Stimulated activated CD8-positive, alpha-beta memory T cell treated with anti-CD3 and anti-CD28 coated beads, Interleukin-12 subunit alpha, Interleukin-12 subunit beta, amount 100 ng/mL, for 4 hours (primary cell): ENCODE data around the gene SOWAHB.
"Not testable (repeated sequence)": the region's sequence is repeated elsewhere in the genome, so short reads cannot be mapped to it uniquely, and the experiment has no call there.

ENCODE experiments used
- DNase-seq: peaks from one replicate; pipeline ENCODE4 v3.0.0-alpha.2; 2020; ENCODE audit warnings: low read depth

The SOWAHB gene

DNA sequence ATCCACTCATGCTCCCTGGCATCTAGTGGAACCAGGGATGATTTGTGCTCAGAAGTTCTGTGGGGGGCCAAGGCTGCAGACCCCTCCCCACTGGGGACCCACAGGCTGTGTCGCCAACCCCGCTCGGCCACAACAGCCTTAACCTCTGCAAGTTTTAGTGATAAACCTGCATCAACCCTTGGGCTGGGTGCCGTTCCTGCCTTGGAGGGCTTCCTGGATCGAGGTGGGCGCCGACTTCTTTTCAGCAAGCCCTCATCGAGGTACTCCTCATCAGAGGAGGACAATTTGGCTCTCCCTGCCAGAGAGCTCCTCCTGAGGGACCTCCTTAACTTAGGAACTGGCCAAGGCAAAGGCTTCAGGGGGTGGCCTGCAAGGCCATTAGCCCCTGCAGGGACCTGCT, 1.9 kb downstream of the SOWAHB start:
- DNase-seq = no peak

DNA sequence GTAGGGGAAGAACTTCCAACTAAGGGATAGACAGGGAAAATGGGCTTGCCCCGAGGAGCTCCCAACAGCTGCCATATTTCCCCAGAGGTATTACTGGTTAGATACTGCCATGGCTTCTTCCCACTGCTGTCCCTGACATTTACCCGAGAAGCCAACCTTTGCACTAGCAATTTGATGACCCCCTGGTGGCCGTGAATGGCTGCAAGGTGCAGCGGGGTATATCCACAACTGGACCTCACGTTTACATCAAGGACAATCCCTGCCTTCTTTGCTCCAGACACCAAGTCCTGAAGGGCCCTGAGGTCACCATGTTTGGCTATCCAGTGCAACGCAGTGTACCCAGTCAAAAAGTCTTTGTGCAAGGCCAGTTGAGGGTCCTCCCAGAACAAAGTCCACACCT, 2.3 kb downstream of the SOWAHB start:
- no peak for DNase-seq

DNA sequence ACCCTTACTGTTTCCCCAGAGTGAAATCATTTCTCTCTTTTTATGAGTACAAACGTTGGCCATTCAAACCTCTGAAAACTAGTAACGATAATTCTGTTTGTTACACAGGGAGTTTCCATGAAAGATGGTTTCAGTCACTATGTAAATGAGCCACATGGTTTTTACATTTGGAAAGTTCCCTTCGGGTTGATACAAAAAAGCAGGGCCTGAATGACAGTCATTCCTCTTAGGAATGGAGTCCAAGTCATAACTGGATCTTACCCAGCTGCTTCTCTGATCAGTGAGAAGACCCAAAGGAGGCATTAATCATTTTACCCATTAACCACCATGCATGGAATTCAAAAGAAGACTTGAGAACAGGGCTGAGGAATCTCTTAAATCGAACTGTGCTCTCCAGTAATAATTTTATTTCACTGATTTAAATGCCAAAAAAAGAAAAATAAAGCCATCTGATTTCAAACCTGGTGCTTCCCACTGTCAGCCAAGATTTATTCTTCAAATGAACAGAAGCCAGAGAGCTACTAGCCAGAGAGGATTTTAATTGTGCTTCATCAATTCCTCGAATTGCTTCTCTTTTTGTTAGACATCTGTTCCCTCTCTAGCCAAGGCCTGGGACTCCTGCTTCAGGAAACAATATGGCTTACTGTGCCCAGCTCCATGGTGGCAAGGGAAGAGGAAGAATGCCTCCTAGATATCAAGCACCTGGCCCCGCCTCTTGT, 3.2 kb downstream of the SOWAHB start:
- DNase-seq = no peak

GRCh38 chr4:76892601-76893000, 5.3 kb downstream of the SOWAHB start:
- DNase-seq = no peak

DNA sequence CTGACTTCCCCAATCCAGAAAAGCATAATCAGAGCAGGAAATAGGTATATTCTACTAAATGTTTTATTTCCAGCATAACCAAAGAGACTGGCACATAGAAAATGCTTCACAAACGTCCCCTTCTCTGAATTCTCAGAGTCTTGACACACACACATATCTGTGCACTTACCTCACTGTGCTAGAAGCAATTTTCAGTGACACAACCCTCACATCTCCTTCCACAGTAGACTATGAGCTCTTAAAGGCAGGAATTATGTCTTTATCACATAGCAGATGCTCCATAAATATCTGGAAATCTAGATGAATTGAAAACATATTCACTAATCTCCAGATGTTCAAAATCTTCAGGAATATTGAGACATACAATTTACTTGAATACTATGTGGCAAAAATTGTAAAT, 5.9 kb downstream of the SOWAHB start:
- DNase-seq = no peak

DNA sequence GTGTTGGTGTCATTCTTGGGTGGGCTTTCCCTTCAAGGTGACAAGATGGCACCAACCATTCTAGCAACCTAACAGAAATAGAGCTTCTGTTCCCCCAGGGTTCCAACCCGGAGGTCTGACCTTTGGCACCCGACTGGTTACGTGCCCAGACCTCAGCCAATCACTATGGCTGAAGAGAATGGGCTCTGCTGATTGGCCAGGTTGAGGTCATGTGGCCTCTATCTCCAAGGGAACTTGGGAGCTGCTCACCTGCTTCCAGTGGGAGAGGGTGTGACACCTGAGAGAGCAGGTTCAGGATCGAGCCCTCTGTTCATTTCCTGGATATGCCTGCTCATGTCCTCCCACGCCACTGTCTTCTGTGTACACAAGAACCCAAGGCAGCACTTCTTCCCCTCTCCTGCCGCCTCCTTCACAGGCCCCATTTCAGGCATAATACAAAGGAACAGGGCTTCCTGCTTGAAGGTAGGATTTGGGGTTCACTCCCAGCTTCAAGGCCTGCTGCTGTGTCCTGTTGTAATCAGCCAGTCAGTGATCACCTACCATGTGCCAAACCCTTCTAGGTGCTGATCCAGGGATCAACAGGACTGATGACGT, 11.0 kb downstream of the SOWAHB start:
- DNase-seq = no peak

DNA sequence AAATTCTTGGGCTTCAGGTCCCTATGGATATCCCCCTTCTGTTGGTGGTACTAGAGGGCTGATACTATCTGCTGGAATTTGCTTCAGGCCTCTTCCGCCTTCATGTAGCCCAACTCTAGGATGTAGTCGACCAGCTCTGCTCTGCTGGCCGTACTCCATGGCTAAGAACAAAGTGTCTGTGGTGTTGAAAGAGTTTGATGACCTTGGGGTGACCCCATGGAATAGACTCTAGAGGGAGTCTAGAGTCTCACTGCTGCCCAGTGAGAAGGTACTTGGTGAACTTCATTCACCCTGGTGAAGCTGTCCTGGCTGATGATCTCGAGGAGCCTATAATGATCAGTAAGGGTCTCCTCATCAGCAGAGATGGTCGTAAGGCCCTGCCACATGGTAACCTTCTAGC, 11.7 kb downstream of the SOWAHB start:
- no peak for DNase-seq

DNA sequence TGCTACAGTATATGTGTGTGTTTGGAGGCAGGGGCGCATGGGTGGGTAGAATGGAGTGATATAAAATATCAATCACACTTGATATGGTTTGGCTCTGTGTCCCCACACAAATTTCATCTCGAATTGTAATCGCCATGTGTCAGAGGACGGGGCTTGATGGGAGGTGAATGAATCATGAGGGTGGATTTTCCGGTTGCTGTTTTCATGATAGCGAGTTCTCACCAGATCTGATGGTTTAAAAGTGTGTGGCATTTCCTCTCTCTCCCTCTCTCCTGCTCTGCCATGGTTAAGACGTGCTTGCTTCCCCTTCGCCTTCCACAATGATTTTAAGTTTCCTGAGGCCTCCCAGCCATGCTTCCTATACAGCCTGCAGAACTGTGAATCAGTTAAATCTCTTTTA, 14.8 kb downstream of the SOWAHB start:
- DNase-seq = no peak

DNA sequence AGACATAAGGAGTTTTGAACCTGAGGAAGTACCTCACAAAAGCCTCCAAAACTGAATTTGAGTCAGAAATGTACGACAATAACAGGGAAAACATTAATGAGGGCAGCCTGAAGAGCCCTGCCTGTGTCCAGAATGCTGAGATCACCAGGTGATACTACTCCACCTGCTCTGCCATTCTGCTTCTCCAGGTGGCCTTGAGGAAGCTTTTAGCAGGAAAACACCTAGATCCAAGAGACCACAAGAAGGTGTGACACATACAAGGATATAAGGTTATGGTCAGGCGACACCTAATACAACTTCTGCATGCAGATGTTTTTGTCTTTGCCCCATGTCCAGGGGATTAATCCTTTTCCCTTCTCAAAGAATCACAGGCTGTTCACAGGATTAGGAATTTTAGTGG, 15.3 kb downstream of the SOWAHB start:
- no peak for DNase-seq

- DNase-seq = no peak
Measured at GRCh38 chr4:76881375-76881774, 16.6 kb downstream of the SOWAHB start.

DNA sequence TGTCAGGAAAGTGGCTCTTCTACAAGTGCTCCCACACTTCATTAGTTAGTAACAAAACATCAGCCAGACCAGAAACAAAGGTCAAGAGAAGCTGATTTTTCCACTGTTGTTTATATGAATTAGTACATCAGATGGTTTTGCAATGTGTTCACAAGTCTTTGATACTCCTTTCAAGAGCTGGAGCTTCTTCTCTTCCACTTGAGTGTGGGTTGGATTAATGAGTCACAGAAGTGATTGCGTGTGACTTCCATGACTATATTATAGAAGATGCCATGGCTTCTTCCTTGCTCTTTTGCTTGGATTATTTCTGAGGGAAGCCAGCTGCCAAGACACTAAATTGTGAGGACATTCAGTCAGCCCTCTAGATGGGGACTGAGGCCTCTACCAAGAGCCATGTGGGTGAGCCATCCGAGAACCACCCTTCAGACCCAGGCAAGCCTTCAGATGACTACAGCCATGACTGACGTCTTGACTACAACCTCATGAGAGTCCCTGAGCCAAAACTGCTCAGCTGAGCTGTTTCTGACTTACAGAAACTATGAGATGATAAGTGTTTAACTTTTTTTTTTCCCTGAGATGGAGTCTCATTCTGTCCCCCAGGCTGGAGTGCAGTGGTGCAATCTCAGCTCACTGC, 18.1 kb downstream of the SOWAHB start:
- no peak for DNase-seq

- DNase-seq = not testable (repeated sequence)
Measured at GRCh38 chr4:76878641-76879165, 19.2 kb downstream of the SOWAHB start.

- DNase-seq = no peak
Measured at GRCh38 chr4:76874176-76874575, 23.8 kb downstream of the SOWAHB start.

DNA sequence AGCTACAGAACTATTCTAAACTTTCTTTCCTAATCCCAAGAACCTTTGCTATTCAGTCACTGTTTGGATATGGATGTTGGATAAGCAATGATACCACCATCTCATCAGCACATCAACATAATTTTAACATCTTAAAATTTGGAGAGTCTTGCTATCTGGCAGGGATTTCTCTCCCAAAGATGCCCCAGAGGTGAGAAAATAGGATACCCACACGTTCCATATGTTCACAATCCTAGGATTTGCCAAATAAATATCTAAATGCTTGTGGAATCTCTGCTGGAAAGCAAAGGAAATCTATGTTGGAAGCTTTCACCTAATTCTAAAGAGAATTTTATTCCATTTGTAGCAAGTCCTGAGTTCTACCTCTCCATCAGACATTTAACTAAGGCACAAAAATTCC, 24.4 kb downstream of the SOWAHB start:
- DNase-seq = no peak

- no peak for DNase-seq
Measured at GRCh38 chr4:76872556-76872955, 25.4 kb downstream of the SOWAHB start.

DNA sequence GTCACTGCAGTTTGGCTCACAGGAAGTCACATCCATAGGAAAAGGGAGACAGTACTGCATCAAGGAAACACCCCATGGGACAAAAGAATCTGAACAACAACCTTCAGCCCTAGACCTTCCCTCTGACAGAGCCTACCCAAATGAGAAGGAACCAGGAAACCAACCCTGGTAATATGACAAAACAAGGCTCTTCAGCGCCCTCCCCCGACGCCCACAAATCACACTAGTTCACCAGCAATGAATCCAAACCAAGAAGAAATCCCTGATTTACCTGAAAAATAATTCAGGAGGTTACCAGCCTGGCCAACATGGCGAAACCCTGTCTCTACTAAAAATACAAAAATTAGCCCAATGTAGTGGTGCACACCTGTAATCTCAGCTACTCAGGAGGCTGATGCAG, 29.2 kb downstream of the SOWAHB start:
- DNase-seq = not testable (repeated sequence)

DNA sequence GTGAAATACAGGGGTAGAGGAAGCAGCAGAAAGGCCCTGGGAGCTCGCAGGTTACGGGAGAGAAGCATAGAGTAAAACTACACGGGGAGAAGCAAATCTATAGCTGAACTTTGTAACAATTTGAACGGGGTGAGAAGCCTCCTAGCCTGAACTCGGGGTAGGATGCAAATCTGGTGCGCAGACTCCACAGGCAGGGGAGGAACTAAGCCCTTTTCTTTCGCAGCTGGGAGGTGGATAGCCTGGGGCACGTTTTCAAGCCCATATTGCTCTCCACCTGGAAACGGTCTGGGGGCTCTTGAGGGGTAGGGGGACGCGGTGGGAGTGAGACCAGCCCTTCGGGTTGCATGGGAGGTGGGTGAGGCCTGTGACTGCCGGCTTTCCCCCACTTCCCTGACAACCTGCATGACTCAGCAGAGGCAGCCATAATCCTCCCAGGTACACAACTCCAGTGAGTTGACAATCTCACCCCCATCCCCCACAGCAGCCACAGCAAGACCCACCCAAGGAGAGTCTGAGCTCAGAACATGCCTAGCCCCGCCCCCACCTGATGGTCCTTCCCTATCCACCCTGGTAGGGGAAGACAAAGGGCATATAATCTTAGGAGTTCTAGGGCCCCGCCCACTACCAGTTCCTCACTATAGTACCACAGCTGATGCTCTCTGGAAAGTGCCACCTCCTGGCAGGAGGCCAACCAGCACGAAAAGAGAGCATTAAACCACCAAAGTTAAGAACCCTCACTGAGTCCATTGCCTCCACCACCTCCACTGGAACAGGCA, 29.9 kb downstream of the SOWAHB start:
- no peak for DNase-seq

GRCh38 chr4:76867377-76867776, 30.6 kb downstream of the SOWAHB start:
- DNase-seq = no peak

- no peak for DNase-seq
Measured at GRCh38 chr4:76866641-76867040, 31.3 kb downstream of the SOWAHB start.

DNA sequence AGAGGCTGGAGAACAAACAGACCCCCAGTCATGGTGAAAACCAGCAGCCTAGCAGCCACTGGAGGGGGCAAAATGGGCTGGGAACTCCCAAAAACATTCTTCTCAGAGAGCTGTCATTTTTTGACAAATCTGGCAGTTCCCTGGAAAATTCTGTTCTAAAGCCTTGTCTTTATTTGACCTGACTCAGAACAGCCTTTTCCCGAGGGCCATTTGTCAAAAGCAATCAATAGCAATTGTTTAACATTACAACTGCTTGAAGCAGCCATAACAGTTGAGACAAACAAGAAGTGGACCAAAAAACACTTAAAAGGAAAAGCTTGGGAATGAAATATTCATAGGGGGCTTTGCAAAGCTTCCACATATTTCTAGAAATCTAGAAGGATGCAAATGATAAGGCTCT, 39.6 kb downstream of the SOWAHB start:
- DNase-seq = no peak

DNA sequence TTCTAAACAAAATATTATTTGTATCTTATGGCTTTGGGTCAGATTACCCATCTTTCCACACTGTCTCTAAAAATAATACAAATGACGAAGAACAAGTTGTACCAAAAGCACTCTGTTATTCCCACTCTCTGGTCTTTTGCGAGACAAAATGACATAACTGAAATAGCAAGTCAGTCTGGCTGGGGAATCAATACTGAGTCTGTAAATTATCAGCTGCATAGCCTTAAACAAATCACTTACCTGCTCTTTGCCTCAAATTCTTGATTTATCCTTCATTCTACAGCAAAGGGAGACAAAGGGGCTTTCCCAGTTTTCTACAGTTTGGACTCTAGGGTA, 40.9 kb downstream of the SOWAHB start:
- no peak for DNase-seq

- DNase-seq = no peak
Measured at GRCh38 chr4:76856243-76857073, 41.5 kb downstream of the SOWAHB start.
